B cell (primary cell): ENCODE measurements around the gene CCDC14. TPM values are rescaled to one million over a fixed set of nuclear protein-coding genes. Genes with fewer than 3 reads are reported as not detected.

Source experiments
- ATAC-seq: fragments of 200-7000 bp; cut with Tn5 transposase; one replicate; pipeline ENCODE4 v1.10.0; 2021; ENCODE audit warnings: low read depth, mild to moderate bottlenecking, moderate number of reproducible peaks, moderate library complexity
- CTCF ChIA-PET: fragments of 350-600 bp; sonication (Branson Sonifier 250); formaldehyde crosslinking; loops from one replicate; lab custom pipeline; 2021; ENCODE audit warnings: antibody characterized with exemption, inconsistent platforms; lab: Charles Lee
- POLR2A ChIA-PET: fragments of 350-600 bp; sonication (Branson Sonifier 250); formaldehyde crosslinking; loops from one replicate; lab custom pipeline; 2021; ENCODE audit warnings: antibody characterized with exemption; lab: Charles Lee
- DNase-seq: peaks from one replicate; pipeline ENCODE4 v3.0.0; 2013
- H2AFZ ChIP-seq: 2 replicates; pipeline ENCODE4 v1.6.1; 2012; ENCODE audit warnings: mild to moderate bottlenecking, low read depth, low read length; ENCODE audit not compliant: insufficient read depth, poor library complexity, severe bottlenecking
- H3K27ac ChIP-seq, 2 donors: 1 replicate in 1 of 2; 2 replicates in 1 of 2; pipeline ENCODE4 v1.5.1; 2012 to 2013; ENCODE audit warnings: low read length in 2 of 2, mild to moderate bottlenecking in 2 of 2, moderate library complexity in 1 of 2
- H3K27me3 ChIP-seq, 4 experiments: fragments of 200-600 bp in 1 of 4; sonication (generic) in 1 of 4; replicated peaks in 1 of 4; 1 replicate in 2 of 4; 2 replicates in 2 of 4; pipeline versions ENCODE4 v1.6.1 to v1.7.0; 2013 to 2016; ENCODE audit warnings: low read length in 3 of 4, mild to moderate bottlenecking in 2 of 4, mixed read lengths in 1 of 4, moderate library complexity in 1 of 4; ENCODE audit not compliant: insufficient read depth in 4 of 4, control insufficient read depth in 3 of 4; ENCODE audit errors: control extremely low read depth in 1 of 4
- H3K36me3 ChIP-seq, 2 experiments: replicated peaks in 1 of 2; 1 replicate in 1 of 2; 2 replicates in 1 of 2; pipeline versions ENCODE4 v1.6.1 to v1.7.1; 2013; ENCODE audit warnings: low read length in 1 of 2; ENCODE audit not compliant: insufficient read depth in 2 of 2, control insufficient read depth in 1 of 2; ENCODE audit errors: control extremely low read depth in 1 of 2, extremely low read depth in 1 of 2
- H3K4me1 ChIP-seq, 2 donors: fragments of 200-600 bp in 1 of 2; sonication (generic) in 1 of 2; 1 replicate in 1 of 2; 2 replicates in 1 of 2; pipeline versions ENCODE4 v1.5.1 to v1.6.1; 2013 to 2017; ENCODE audit warnings: low read length in 2 of 2; ENCODE audit not compliant: control insufficient read depth in 2 of 2, insufficient read depth in 2 of 2
- H3K4me2 ChIP-seq: replicated peaks from 2 replicates; pipeline ENCODE3; 2012; ENCODE audit warnings: mild to moderate bottlenecking, low read depth, low read length; ENCODE audit not compliant: poor library complexity, severe bottlenecking
- H3K4me3 ChIP-seq, 5 experiments: fragments of 200-600 bp in 1 of 5; sonication (generic) in 1 of 5; 1 replicate in 3 of 5; 2 replicates in 2 of 5; pipeline versions ENCODE4 v1.5.1 to v1.7.0; 2011 to 2016; ENCODE audit warnings: low read length in 4 of 5, mild to moderate bottlenecking in 4 of 5, low read depth in 2 of 5, control low read depth in 1 of 5, moderate library complexity in 1 of 5; ENCODE audit not compliant: insufficient read depth in 1 of 5; ENCODE audit errors: control extremely low read depth in 1 of 5, extremely low read depth in 1 of 5
- H3K79me2 ChIP-seq: fragments of 200-600 bp; sonication (generic); one replicate; pipeline ENCODE4 v1.6.0; 2016; ENCODE audit warnings: low read length; ENCODE audit not compliant: control insufficient read depth, insufficient read depth
- H3K9ac ChIP-seq: fragments of 200-600 bp; sonication (generic); 2 replicates; pipeline ENCODE4 v1.6.1; 2017; ENCODE audit warnings: mild to moderate bottlenecking, low read length, moderate library complexity
- H3K9me3 ChIP-seq, 3 donors: one replicate each; pipeline versions ENCODE4 v1.6.1 to v1.7.1; 2013; ENCODE audit warnings: low read length in 2 of 3; ENCODE audit not compliant: control insufficient read depth in 2 of 3, insufficient read depth in 1 of 3; ENCODE audit errors: control extremely low read depth in 1 of 3
- H4K20me1 ChIP-seq: 2 replicates; pipeline ENCODE4 v1.6.0; 2012; ENCODE audit warnings: mild to moderate bottlenecking, low read length; ENCODE audit not compliant: insufficient read depth, control insufficient read depth, poor library complexity, severe bottlenecking
- H3K27ac Mint-ChIP-seq: one replicate; pipeline ENCODE4 v1.8.0; 2021; ENCODE audit warnings: mixed read lengths
- H3K27me3 Mint-ChIP-seq: one replicate; pipeline ENCODE4 v1.8.0; 2021; ENCODE audit warnings: mixed read lengths
- H3K4me1 Mint-ChIP-seq: one replicate; pipeline ENCODE4 v1.8.0; 2021; ENCODE audit warnings: mixed read lengths
- H3K4me3 Mint-ChIP-seq: one replicate; pipeline ENCODE4 v1.8.0; 2021; ENCODE audit warnings: mixed read lengths
- H3K9me3 Mint-ChIP-seq: one replicate; pipeline ENCODE4 v1.8.0; 2022; ENCODE audit warnings: mixed read lengths; ENCODE audit not compliant: insufficient read depth
- CTCF ChIP-seq: fragments of 200-600 bp; IDR thresholded peaks from one replicate; pipeline ENCODE4 v1.8.0; 2022; ENCODE audit warnings: antibody characterized with exemption, mild to moderate bottlenecking
- EZH2 ChIP-seq: IDR thresholded peaks from 2 replicates; pipeline ENCODE4 v1.6.1; 2012; ENCODE audit warnings: borderline replicate concordance, low read depth, mild to moderate bottlenecking, moderate library complexity, low read length; ENCODE audit not compliant: insufficient read depth, poor library complexity, severe bottlenecking
- WGBS: methylation state at CpG from one replicate; pipeline ENCODE4 v1.1.5; 2013; ENCODE audit warnings: missing lambda C conversion rate; ENCODE audit not compliant: insufficient coverage; 5-methylcytosine and 5-hydroxymethylcytosine counted together
- intact Hi-C: fragments of 100-400 bp; cut with micrococcal nuclease; formaldehyde crosslinking; loops from one replicate; pipeline ENCODE4 v1.10.0; 2022
- polyA plus RNA-seq: library from polyadenylated mRNA; depleted of rRNA; stranded (reverse); fragments of >200 nt; gene quantifications from 2 replicates; pipeline ENCODE4 v1.2.3, GENCODE V29; 2012
- total RNA-seq, 2 donors: library from RNA; stranded (reverse); fragments of 120-200 nt in 1 of 2; gene quantifications; 1 replicate in 1 of 2; 2 replicates in 1 of 2; pipeline versions ENCODE4 v1.2.3 to v1.2.4, GENCODE V29; 2013 to 2022

The CCDC14 gene
- total and polyA plus RNA-seq, 2 donors (not counting 1 experiment from before 2014, with no cell fraction given) = 35.3 to 54.2 TPM

GRCh38 chr3:123877466-123877865 lies 83.6 kb downstream of the CCDC14 start:
- Histone ChIP-seq H4K20me1 (no peaks in the 10 kb centered on the region), H2AFZ (no peak overlapping the region), H3K27me3 (peaks cover 0 to 8% (median under 1%) of the 10 kb centered on the region in 4 experiments), H3K4me3 (no peak overlapping the region), H3K36me3 (no peaks in the 10 kb centered on the region), H3K79me2 (no peaks in the 10 kb centered on the region), H3K4me2 (no peak overlapping the region), H3K4me1 (no peaks in the 10 kb centered on the region), H3K9ac (no peak overlapping the region), H3K9me3 (no peaks in the 10 kb centered on the region), H3K27ac (no peak overlapping the region)
- no peaks in the 10 kb centered on the region for H3K9me3 Mint-ChIP-seq
- POLR2A ChIA-PET = no interaction called here
- ATAC-seq (no peak), DNase-seq (no peak)
- intact Hi-C loops = no loop called here
- TF ChIP-seq EZH2 (no peak), CTCF (no peak)
- CTCF ChIA-PET = no interaction called here
- H3K27ac Mint-ChIP-seq = no peak overlapping the region
- H3K27me3 Mint-ChIP-seq = peaks cover 14% of the 10 kb centered on the region
- H3K4me1 Mint-ChIP-seq = no peaks in the 10 kb centered on the region
- no peak overlapping the region for H3K4me3 Mint-ChIP-seq
- WGBS = no CpG with 5 or more reads among the region's 4 CpGs

- Histone ChIP-seq H2AFZ (no peak overlapping the region), H4K20me1 (no peaks in the 10 kb centered on the region), H3K36me3 (no peaks in the 10 kb centered on the region), H3K79me2 (no peaks in the 10 kb centered on the region), H3K27ac (no peak overlapping the region), H3K4me1 (no peaks in the 10 kb centered on the region), H3K9me3 (no peaks in the 10 kb centered on the region), H3K9ac (no peak overlapping the region), H3K27me3 (peaks cover 0 to 3% (median 0%) of the 10 kb centered on the region in 4 experiments), H3K4me2 (no peak overlapping the region), H3K4me3 (no peak overlapping the region)
- CTCF ChIA-PET = no interaction called here
- POLR2A ChIA-PET = no interaction called here
- intact Hi-C loops = no loop called here
- H3K9me3 Mint-ChIP-seq = no peaks in the 10 kb centered on the region
- ATAC-seq (no peak), DNase-seq (no peak)
- H3K27me3 Mint-ChIP-seq = peaks cover 12% of the 10 kb centered on the region
- no peak overlapping the region for H3K4me3 Mint-ChIP-seq
- no peak overlapping the region for H3K27ac Mint-ChIP-seq
- TF ChIP-seq EZH2 (no peak), CTCF (no peak)
- H3K4me1 Mint-ChIP-seq = no peaks in the 10 kb centered on the region
Observed at GRCh38 chr3:123876858-123877257, 84.2 kb downstream of the CCDC14 start.
